ENCODE measurements around the gene CAT. TPM values are rescaled to one million over a fixed set of nuclear protein-coding genes. Genes with fewer than 3 reads are reported as not detected.
A peak's percentile ranks its signal among the peaks of the same experiment; 100 is the strongest.

Gene CAT
- total and polyA plus RNA-seq, 9 of the 15 experiments (the other 6 are each of a cell fraction or from before 2014, with no cell fraction given) = 86.7 to 183 (median 114) TPM

GRCh38 chr11:34438529-34439507, at the start of gene CAT (continued):
- TF ChIP-seq, protein P1, sequence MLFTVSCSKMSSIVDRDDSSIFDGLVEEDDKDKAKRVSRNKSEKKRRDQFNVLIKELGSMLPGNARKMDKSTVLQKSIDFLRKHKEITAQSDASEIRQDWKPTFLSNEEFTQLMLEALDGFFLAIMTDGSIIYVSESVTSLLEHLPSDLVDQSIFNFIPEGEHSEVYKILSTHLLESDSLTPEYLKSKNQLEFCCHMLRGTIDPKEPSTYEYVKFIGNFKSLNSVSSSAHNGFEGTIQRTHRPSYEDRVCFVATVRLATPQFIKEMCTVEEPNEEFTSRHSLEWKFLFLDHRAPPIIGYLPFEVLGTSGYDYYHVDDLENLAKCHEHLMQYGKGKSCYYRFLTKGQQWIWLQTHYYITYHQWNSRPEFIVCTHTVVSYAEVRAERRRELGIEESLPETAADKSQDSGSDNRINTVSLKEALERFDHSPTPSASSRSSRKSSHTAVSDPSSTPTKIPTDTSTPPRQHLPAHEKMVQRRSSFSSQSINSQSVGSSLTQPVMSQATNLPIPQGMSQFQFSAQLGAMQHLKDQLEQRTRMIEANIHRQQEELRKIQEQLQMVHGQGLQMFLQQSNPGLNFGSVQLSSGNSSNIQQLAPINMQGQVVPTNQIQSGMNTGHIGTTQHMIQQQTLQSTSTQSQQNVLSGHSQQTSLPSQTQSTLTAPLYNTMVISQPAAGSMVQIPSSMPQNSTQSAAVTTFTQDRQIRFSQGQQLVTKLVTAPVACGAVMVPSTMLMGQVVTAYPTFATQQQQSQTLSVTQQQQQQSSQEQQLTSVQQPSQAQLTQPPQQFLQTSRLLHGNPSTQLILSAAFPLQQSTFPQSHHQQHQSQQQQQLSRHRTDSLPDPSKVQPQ (CRISPR knock-in tag; IDR thresholded peaks at IDR 0.05; ENCODE audit: borderline replicate concordance) = no peak
- no peak for TF ChIP-seq PTBP1 (IDR thresholded peaks at IDR 0.05; ENCODE audit: low read depth, low read length)
- TF ChIP-seq, protein P2, sequence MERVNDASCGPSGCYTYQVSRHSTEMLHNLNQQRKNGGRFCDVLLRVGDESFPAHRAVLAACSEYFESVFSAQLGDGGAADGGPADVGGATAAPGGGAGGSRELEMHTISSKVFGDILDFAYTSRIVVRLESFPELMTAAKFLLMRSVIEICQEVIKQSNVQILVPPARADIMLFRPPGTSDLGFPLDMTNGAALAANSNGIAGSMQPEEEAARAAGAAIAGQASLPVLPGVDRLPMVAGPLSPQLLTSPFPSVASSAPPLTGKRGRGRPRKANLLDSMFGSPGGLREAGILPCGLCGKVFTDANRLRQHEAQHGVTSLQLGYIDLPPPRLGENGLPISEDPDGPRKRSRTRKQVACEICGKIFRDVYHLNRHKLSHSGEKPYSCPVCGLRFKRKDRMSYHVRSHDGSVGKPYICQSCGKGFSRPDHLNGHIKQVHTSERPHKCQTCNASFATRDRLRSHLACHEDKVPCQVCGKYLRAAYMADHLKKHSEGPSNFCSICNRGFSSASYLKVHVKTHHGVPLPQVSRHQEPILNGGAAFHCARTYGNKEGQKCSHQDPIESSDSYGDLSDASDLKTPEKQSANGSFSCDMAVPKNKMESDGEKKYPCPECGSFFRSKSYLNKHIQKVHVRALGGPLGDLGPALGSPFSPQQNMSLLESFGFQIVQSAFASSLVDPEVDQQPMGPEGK (CRISPR knock-in tag; IDR thresholded peaks at IDR 0.05; ENCODE audit: borderline replicate concordance) = no peak
- no peak for TF ChIP-seq HMG20B (CRISPR knock-in tag; IDR thresholded peaks at IDR 0.05)
- no peak for TF ChIP-seq ZHX1 (conservative IDR thresholded peaks at IDR 0.05; ENCODE audit: low read length)
- no peak for TF ChIP-seq FUS (optimal IDR thresholded peaks at IDR 0.05; ENCODE audit: low read depth, low read length)
- TF ChIP-seq ESRRB (CRISPR knock-in tag; IDR thresholded peaks at IDR 0.05; ENCODE audit: borderline replicate concordance) = no peak
- TF ChIP-seq, protein P3, sequence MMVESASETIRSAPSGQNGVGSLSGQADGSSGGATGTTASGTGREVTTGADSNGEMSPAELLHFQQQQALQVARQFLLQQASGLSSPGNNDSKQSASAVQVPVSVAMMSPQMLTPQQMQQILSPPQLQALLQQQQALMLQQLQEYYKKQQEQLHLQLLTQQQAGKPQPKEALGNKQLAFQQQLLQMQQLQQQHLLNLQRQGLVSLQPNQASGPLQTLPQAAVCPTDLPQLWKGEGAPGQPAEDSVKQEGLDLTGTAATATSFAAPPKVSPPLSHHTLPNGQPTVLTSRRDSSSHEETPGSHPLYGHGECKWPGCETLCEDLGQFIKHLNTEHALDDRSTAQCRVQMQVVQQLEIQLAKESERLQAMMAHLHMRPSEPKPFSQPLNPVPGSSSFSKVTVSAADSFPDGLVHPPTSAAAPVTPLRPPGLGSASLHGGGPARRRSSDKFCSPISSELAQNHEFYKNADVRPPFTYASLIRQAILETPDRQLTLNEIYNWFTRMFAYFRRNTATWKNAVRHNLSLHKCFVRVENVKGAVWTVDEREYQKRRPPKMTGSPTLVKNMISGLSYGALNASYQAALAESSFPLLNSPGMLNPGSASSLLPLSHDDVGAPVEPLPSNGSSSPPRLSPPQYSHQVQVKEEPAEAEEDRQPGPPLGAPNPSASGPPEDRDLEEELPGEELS (CRISPR knock-in tag; IDR thresholded peaks at IDR 0.05; ENCODE audit: borderline replicate concordance) = peak; percentile 62; the same call in 1 of the 2 replicates
- no peak for TF ChIP-seq NUFIP1 (IDR thresholded peaks at IDR 0.05; ENCODE audit: partially characterized antibody)
- TF ChIP-seq POLR2B (IDR thresholded peaks at IDR 0.05; ENCODE audit: low read depth, partially characterized antibody) = peak; percentile 75
- TF ChIP-seq FOXA3 (CRISPR knock-in tag; conservative IDR thresholded peaks at IDR 0.05 in 1 of 2, IDR thresholded peaks at IDR 0.05 in 1 of 2) = peak in 1 of 2 experiments; percentile 59; a peak in 1 of 4 replicates
- TF ChIP-seq YY1 (IDR thresholded peaks at IDR 0.05; ENCODE audit: borderline replicate concordance in 1 of 3, control insufficient read depth in 1 of 3, extremely low read depth in 1 of 3, insufficient read depth in 3 of 3, insufficient read length in 1 of 3, insufficient replicate concordance in 2 of 3, low read depth in 1 of 3, low read length in 2 of 3) = peak in 2 of 3 experiments; percentile 46 to 77
- no peak for TF ChIP-seq ETS2 (tag; IDR thresholded peaks at IDR 0.05; ENCODE audit: borderline replicate concordance, poor library complexity, severe bottlenecking)
- no peak for TF ChIP-seq GABPB2 (CRISPR knock-in tag; conservative IDR thresholded peaks at IDR 0.05)
- no peak for TF ChIP-seq LARP7 (IDR thresholded peaks at IDR 0.05)
